Testis (tissue), 3 donors: Measurements from ENCODE around the gene IL10. TPM values are rescaled to one million over a fixed set of nuclear protein-coding genes. Genes with fewer than 3 reads are reported as not detected.

ENCODE experiments used
- DNase-seq: peaks from one replicate; pipeline ENCODE4 v3.0.0-alpha.2; 2019
- H3K27ac ChIP-seq, 2 donors: fragments of 200-600 bp; sonication (generic); one replicate each; pipeline ENCODE4 v1.5.1; 2019
- H3K27me3 ChIP-seq: fragments of 200-600 bp; sonication (generic); one replicate; pipeline ENCODE4 v1.5.1; 2019
- H3K36me3 ChIP-seq: fragments of 200-600 bp; sonication (generic); one replicate; pipeline ENCODE4 v1.5.1; 2017; ENCODE audit warnings: low read depth; ENCODE audit errors: missing control alignments
- H3K4me1 ChIP-seq: fragments of 200-600 bp; sonication (generic); one replicate; pipeline ENCODE4 v1.5.1; 2019
- H3K4me3 ChIP-seq, 2 donors: fragments of 200-600 bp; sonication (generic); one replicate each; pipeline ENCODE4 v1.5.1; 2017 to 2019
- H3K9me3 ChIP-seq: fragments of 200-600 bp; sonication (generic); one replicate; pipeline ENCODE4 v1.5.1; 2017
- CTCF ChIP-seq, 3 experiments: fragments of 450-650 bp in 2 of 3; fragments of 200-600 bp in 1 of 3; sonication (generic) in 1 of 3; IDR thresholded peaks; one replicate each; pipeline ENCODE4 v1.5.1; 2016 to 2019; ENCODE audit warnings: antibody characterized with exemption in 3 of 3, mild to moderate bottlenecking in 2 of 3, moderate library complexity in 1 of 3
- POLR2A ChIP-seq: fragments of 450-650 bp; IDR thresholded peaks from one replicate; pipeline ENCODE4 v1.6.1; 2017; ENCODE audit warnings: antibody characterized with exemption, mild to moderate bottlenecking, moderate library complexity
- WGBS, 2 donors: methylation state at CpG; one replicate each; pipeline ENCODE4 v1.1.5; 2018; 5-methylcytosine and 5-hydroxymethylcytosine counted together
- intact Hi-C: fragments of 100-400 bp; cut with DNase I; formaldehyde crosslinking; loops from one replicate; pipeline ENCODE4 v1.15.1; 2023; ENCODE audit warnings: low total_unique reads
- polyA plus RNA-seq: library from polyadenylated mRNA; stranded (reverse); fragments of 350-450 nt; fragmentation: Illumina TruSeq; extraction: RNeasy Lipid Tissue Mini Kit (QIAGEN cat#74804); gene quantifications from one replicate; pipeline ENCODE4 v1.2.3, GENCODE V29; 2014; ENCODE audit warnings: low read depth, low replicate concordance; ENCODE audit not compliant: insufficient read depth
- total RNA-seq, 2 donors: library from RNA; depleted of rRNA; stranded (reverse); fragments of >200 nt; gene quantifications; one replicate each; pipeline ENCODE4 v1.2.3, GENCODE V29; 2016

IL10 gene
- total and polyA plus RNA-seq, 3 donors from 2014 or later: 1.4 to 3.5 (median 1.7) TPM

DNA sequence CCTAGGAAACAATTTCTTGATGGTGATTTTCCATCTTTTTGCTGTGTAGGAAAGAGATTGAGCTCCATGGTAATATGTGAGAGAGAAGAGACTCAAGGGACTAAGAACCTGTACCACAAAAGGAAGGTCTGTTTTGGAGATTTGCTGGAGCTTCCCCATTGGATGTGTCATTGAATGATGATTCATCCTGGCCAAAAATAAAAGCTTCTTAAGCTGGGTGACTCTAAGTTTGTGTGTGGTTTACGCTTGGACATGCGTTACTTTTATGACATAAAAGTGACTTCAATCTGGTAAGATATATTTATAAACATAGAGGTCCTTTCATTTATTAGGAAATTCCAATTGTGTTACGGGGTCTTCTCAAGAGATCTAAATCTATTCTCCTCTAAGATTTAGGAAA lies 19.2 kb downstream of the IL10 start:
- H3K4me1 ChIP-seq: no peaks in the 10 kb centered on the region
- intact Hi-C loops: no loop called here
- no peak overlapping the region for H3K27ac ChIP-seq
- no peak for TF ChIP-seq POLR2A
- no peak for TF ChIP-seq CTCF (IDR thresholded peaks at IDR 0.05)
- no peaks in the 10 kb centered on the region for H3K27me3 ChIP-seq
- H3K4me3 ChIP-seq: no peak overlapping the region
- H3K9me3 ChIP-seq: no peaks in the 10 kb centered on the region
- WGBS, 2 donors: 90 to 94% methylated on average over 3 of the region's 3 CpGs
- no peak for DNase-seq
- H3K36me3 ChIP-seq: no peaks in the 10 kb centered on the region

DNA sequence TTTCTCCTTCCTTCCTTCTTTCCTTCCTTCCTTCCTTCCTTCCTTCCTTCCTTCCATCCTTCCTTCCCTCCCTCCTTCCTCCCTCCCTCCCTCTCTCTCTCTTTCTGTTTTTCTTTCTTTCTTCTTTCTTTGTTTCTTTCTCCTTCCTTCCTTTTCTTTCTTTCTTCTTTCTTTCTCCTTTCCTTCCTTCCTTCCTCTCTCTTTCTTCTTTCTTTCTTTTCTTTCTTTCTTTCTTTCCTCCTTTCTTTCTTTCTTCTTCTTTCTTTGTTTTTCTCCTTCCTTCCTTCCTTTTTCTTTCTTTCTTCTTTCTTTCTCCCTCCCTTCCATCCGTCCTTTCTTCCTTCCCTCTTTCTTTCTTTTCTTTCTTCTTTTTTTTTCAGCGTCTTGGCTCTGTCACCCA lies 19.8 kb downstream of the IL10 start:
- TF ChIP-seq POLR2A (no peak), CTCF (IDR thresholded peaks at IDR 0.05) (no peak)
- Histone ChIP-seq H3K9me3 (no peaks in the 10 kb centered on the region), H3K36me3 (no peaks in the 10 kb centered on the region), H3K27me3 (no peaks in the 10 kb centered on the region), H3K4me3 (no peak overlapping the region), H3K4me1 (no peaks in the 10 kb centered on the region), H3K27ac (no peak overlapping the region)
- 89 to 100% methylated on average over 2 of the region's 2 CpGs for WGBS, 2 donors
- intact Hi-C loops: no loop called here
- DNase-seq: no peak

- H3K27me3 ChIP-seq: no peaks in the 10 kb centered on the region
- no peaks in the 10 kb centered on the region for H3K9me3 ChIP-seq
- TF ChIP-seq CTCF (IDR thresholded peaks at IDR 0.05) (no peak), POLR2A (no peak)
- H3K36me3 ChIP-seq: no peaks in the 10 kb centered on the region
- H3K4me1 ChIP-seq: no peaks in the 10 kb centered on the region
- WGBS, 2 donors: 88 to 90% methylated on average over 5 of the region's 5 CpGs
- intact Hi-C loops: no loop called here
- H3K27ac ChIP-seq: no peak overlapping the region
- DNase-seq: no peak
- no peak overlapping the region for H3K4me3 ChIP-seq
These were observed 20.4 kb downstream of the IL10 start for GRCh38 chr1:206751891-206752290.

GRCh38 chr1:206748348-206749030 lies 23.8 kb downstream of the IL10 start:
- 85 to 86% methylated on average over 3 of the region's 3 CpGs for WGBS, 2 donors
- Histone ChIP-seq H3K4me1 (no peaks in the 10 kb centered on the region), H3K36me3 (no peaks in the 10 kb centered on the region), H3K27me3 (no peaks in the 10 kb centered on the region), H3K27ac (no peak overlapping the region), H3K4me3 (no peak overlapping the region), H3K9me3 (no peaks in the 10 kb centered on the region)
- intact Hi-C loops: no loop called here
- DNase-seq: no peak
- TF ChIP-seq POLR2A: no peak

- H3K27me3 ChIP-seq: no peaks in the 10 kb centered on the region
- H3K9me3 ChIP-seq: no peaks in the 10 kb centered on the region
- no peaks in the 10 kb centered on the region for H3K4me1 ChIP-seq
- intact Hi-C loops: no loop called here
- H3K27ac ChIP-seq: no peak overlapping the region
- H3K4me3 ChIP-seq: no peak overlapping the region
- DNase-seq: no peak
- no peaks in the 10 kb centered on the region for H3K36me3 ChIP-seq
- 87 to 94% methylated on average over 1 of the region's 1 CpG for WGBS, 2 donors
- TF ChIP-seq POLR2A (no peak), CTCF (IDR thresholded peaks at IDR 0.05) (no peak)
These were observed 27.0 kb downstream of the IL10 start for GRCh38 chr1:206745301-206745700.
